ENCODE data around the gene PROKR1.
"Not testable (repeated sequence)": the region's sequence is repeated elsewhere in the genome, so short reads cannot be mapped to it uniquely, and the experiment has no call there.

PROKR1 gene

DNA sequence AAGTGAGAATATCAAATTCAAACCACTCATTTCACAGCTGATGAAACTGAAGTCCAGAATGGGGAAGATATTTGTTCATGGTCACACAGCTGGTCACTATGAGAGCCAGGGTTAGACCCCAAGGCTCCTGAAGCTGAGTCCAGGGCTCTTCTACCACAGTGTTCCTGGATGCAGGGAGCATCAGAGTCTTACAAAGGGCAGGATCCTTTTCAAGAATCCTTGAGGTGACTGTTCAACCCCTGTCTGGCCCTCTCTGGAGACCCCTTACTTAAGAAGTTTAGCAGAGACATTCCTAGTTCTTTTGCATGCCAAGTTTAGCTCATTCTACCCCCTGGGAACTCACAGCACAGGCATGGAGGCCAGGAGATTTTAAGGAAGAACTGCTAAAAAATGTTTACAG is 15.7 kb downstream of the PROKR1 start:
- no peak for DNase-seq

DNA sequence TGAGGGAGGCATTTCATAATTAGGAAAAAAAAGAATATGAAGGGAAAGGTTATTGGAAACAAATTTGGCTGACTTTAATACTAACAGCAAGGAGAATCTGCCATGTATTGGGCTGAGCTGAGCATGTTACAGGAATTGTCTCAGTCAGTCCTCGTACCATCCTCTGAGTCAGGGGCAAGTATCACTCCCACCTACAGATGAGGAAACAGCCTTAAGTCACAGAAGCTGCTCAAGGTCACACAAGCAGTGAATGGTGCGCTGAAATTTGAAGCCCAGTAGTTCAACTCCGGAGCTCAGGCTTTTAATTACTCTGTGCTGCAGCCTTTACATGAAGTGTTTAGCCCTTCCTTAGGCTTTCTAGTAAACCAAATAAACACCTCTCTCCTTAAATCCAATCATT is 17.3 kb downstream of the PROKR1 start:
- DNase-seq: no peak

GRCh38 chr2:68662466-68662865 is 19.1 kb downstream of the PROKR1 start:
- DNase-seq: no peak

GRCh38 chr2:68663371-68664156 is 20.2 kb downstream of the PROKR1 start:
- DNase-seq: no peak

DNA sequence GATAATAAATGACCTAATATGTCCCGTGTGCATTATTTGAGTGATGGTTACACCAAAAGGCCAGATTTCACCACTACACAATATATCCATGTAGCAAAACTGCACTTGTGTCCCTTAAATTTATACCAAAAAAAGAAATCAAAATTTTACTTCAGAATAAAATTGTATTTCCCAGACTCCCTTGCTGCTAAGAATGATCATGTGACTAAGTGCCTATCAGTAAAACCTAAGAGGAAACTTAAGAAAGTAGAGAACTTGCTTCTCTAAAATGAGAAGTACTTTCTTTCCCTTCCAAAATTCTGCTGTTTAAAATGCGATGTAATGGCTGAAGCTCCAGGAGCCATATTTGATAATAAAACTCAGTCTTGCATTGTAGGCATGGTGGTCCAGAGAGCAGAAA is 24.0 kb downstream of the PROKR1 start:
- DNase-seq: no peak

DNA sequence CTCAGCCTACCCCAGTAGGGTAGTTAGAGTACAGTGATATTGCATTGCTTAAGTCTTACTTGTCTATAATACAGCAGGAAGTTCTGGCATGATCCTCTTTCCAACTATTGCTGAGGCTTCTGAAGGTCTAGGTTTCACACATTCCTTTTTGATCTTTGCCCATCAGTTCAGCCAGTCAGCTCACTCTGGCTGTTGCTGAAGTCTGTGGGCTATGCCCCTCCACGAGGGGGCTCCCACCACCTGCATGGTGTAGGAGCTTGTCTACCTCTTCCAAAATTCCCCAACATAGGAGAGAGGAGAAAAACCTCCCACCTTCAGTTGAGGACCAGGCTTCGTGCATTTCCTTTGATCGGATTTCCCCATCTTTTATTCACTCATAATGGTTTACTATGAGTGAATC is 26.3 kb downstream of the PROKR1 start:
- DNase-seq: no peak

GRCh38 chr2:68671961-68672360 is 28.6 kb downstream of the PROKR1 start:
- DNase-seq: no peak

- no peak for DNase-seq
Observed at GRCh38 chr2:68673631-68674030, 30.3 kb downstream of the PROKR1 start.

- DNase-seq: no peak
Observed at GRCh38 chr2:68675470-68675869, 32.1 kb downstream of the PROKR1 start.

- not testable (repeated sequence) for DNase-seq
Observed at GRCh38 chr2:68677837-68678236, 34.5 kb downstream of the PROKR1 start.

DNA sequence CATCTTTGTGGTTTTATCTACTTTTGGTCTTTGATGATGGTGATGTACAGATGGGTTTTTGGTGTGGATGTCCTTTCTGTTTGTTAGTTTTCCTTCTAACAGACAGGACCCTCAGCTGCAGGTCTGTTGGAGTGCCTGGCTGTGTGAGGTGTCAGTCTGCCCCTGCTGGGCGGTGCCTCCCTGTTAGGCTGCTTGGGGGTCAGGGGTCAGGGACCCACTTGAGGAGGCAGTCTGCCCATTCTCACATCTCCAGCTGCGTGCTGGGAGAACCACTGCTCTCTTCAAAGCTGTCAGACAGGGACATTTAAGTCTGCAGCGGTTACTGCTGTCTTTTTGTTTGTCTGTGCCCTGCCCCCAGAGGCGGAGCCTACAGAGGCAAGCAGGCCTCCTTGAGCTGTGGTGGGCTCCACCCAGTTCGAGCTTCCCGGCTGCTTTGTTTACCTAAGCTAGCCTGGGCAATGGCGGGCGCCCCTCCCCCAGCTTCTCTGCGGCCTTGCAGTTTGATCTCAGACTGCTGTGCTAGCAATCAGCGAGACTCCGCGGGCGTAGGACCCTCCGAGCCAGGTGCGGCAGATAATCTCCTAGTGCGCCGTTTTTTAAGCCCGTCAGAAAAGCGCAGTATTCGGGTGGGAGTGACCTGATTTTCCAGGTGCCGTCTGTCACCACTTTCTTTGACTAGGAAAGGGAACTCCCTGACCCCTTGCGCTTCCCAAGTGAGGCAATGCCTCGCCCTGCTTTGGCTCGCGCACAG is 36.0 kb downstream of the PROKR1 start:
- DNase-seq: not testable (repeated sequence)

DNA sequence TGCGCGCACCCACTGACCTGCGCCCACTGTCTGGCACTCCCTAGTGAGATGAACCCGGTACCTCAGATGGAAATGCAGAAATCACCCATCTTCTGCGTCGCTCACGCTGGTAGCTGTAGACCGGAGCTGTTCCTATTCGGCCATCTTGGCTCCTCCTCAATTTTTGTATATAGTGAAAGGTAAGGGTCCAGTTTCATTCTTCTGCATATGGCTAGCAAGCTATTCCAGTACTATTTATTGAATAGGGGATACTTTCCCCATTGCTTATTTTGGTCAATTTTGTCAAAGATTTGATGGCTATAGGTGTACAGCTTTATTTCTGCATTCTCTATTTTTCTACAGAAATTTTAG is 36.5 kb downstream of the PROKR1 start:
- DNase-seq: not testable (repeated sequence)

DNA sequence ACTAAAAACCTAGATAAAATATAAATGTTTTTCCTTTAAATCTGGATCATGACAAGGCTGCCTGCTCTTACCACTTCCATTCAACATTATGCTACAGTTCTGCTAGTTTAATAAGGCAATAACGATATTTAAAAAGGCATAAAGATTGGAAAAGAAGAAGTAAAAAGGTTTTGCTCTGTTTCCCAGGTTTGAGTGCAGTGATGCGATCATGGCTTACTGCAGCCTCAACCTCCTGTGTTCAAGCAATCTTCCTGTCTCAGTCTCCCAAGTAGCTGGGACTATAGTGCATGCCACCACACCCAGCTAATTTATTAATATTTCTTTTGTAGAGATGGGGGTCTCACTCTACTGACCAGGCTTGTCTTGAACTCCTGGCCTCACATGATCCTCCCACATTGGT is 40.8 kb downstream of the PROKR1 start:
- DNase-seq: no peak

DNA sequence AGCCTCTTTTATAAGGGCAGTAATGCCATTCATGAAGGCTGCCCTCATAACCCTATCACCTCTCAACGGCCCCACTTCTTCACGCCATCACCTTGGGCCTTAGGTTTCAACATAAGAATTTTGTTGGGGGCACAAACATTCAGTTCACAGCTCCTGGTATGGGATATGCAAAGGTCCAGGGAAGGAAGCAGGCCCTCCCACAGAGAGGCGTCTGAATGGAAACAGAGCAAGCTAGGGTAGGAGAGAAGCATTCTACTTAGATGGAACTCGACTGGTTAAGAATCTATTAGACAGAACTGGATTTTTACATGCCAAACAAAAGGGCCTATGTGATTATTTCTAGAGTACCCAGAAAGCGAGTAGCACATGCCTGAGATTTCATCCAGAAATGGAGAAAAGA is 42.8 kb downstream of the PROKR1 start:
- DNase-seq: no peak

DNA sequence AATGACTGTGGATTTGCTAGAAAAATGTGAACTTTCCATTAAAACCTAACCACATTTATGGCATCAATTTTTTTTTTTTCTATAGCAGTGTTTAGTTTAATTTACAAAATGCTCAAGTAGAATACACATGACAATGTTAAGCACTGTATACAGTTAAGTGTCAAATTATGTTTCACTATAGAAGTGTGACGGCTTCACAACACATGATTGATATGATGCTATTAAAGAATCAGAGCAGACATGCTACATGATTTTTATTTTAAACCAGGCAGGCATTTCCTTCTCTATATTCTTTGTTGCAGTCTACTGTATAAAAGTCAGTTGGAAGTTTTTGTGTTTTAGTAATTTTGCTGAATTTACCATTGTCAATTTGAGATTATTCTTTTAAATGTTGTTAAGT is 43.6 kb downstream of the PROKR1 start:
- no peak for DNase-seq

DNA sequence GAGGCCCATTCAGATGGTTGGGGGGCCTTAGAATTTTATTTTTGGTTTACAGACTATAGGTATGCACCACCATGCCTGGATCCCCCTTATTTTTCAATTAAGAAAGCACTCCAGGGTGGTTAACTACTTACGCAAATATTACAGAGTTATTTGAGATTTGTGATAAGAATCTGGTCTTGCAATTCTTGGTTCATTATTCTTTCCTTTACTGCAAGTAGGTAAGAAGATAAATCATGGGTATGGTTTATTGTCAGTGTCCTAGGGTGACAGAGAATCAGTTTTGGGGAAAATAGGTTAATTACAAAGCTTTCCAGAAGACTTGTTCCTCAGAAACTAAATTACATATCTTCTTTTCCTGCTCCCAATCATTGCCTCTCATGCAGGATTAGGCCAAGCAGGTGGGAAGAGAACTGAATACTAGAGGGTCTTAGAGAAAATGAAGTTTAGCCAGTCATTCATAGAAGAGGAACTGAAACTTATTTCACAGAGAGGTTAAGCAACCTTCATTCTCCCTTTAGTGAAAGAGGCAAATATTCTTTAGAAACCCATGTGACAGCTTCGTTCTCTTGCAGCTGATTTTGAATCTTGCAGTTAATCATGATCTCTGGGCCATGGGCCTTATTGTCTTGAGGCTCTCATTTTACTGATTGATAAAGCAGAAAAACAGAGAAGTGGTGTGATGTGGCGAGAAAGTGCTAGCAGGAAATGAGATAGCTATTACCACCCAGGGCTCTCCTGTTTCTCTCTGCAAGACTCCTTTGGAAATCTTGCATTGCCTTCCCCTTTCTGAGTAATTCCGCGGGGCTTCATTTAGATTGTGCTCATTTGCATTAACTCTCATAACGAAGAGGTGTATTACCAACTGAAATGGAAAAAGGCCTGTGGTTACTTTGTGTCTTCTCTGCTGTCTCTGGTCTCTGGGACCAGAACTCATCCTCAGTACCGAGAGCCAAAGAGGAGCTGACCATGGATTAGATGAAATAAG is 46.5 kb downstream of the PROKR1 start:
- DNase-seq: no peak

- no peak for DNase-seq
Observed at GRCh38 chr2:68690851-68691250, 47.5 kb downstream of the PROKR1 start.

GRCh38 chr2:68692511-68692910 is 49.1 kb downstream of the PROKR1 start:
- no peak for DNase-seq

GRCh38 chr2:68693951-68694350 is 50.6 kb downstream of the PROKR1 start:
- DNase-seq: no peak

- DNase-seq: no peak
Observed at GRCh38 chr2:68695971-68696370, 52.6 kb downstream of the PROKR1 start.

GRCh38 chr2:68696554-68696953 is 53.2 kb downstream of the PROKR1 start:
- DNase-seq: no peak

GRCh38 chr2:68698567-68699377 is 55.4 kb downstream of the PROKR1 start:
- DNase-seq: no peak

Measured in activated CD8-positive, alpha-beta memory T cell treated with anti-CD3 and anti-CD28 coated beads for 24 hours (primary cell).